Hepatocyte (in vitro differentiated cells): ENCODE data around the gene GOLPH3L.
"Not testable (repeated sequence)": the region's sequence is repeated elsewhere in the genome, so short reads cannot be mapped to it uniquely, and the experiment has no call there.

Experiments
- EZH2 ChIP-seq: fragments of 200-600 bp; sonication (generic); IDR thresholded peaks from 2 replicates; pipeline ENCODE4 v1.6.1; 2016; ENCODE audit warnings: antibody characterized with exemption, mild to moderate bottlenecking, borderline replicate concordance
- EZH2phosphoT487 ChIP-seq: fragments of 200-600 bp; sonication (generic); IDR thresholded peaks from one replicate; pipeline ENCODE4 v1.6.1; 2018; ENCODE audit warnings: antibody characterized with exemption, mild to moderate bottlenecking, low read depth, moderate library complexity; ENCODE audit not compliant: unreplicated experiment, severe bottlenecking
- TF ChIP-seq, protein P1 (sequence below): fragments of 200-600 bp; sonication (generic); IDR thresholded peaks from 2 replicates; pipeline ENCODE4 v1.5.1; 2016; ENCODE audit warnings: antibody characterized with exemption, mild to moderate bottlenecking; ENCODE audit not compliant: poor library complexity

- TF ChIP-seq, protein P1, sequence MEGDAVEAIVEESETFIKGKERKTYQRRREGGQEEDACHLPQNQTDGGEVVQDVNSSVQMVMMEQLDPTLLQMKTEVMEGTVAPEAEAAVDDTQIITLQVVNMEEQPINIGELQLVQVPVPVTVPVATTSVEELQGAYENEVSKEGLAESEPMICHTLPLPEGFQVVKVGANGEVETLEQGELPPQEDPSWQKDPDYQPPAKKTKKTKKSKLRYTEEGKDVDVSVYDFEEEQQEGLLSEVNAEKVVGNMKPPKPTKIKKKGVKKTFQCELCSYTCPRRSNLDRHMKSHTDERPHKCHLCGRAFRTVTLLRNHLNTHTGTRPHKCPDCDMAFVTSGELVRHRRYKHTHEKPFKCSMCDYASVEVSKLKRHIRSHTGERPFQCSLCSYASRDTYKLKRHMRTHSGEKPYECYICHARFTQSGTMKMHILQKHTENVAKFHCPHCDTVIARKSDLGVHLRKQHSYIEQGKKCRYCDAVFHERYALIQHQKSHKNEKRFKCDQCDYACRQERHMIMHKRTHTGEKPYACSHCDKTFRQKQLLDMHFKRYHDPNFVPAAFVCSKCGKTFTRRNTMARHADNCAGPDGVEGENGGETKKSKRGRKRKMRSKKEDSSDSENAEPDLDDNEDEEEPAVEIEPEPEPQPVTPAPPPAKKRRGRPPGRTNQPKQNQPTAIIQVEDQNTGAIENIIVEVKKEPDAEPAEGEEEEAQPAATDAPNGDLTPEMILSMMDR: not testable (repeated sequence)
- TF ChIP-seq EZH2phosphoT487, EZH2: not testable (repeated sequence)
These were observed 72.8 kb downstream of the GOLPH3L start for GRCh38 chr1:150624134-150624533.
